Measurements from ENCODE around the gene PRKAR1A.
"Not testable (repeated sequence)": the region's sequence is repeated elsewhere in the genome, so short reads cannot be mapped to it uniquely, and the experiment has no call there.

PRKAR1A gene

GRCh38 chr17:68512247-68512959 is at the start of gene PRKAR1A:
Gene PRKAR1A (plus strand): TSS chr17:68512430. CDS start chr17:68515400, 2,970 bp downstream.
- DNase-seq (ENCODE audit: low read depth), result peak; percentile 90

DNA sequence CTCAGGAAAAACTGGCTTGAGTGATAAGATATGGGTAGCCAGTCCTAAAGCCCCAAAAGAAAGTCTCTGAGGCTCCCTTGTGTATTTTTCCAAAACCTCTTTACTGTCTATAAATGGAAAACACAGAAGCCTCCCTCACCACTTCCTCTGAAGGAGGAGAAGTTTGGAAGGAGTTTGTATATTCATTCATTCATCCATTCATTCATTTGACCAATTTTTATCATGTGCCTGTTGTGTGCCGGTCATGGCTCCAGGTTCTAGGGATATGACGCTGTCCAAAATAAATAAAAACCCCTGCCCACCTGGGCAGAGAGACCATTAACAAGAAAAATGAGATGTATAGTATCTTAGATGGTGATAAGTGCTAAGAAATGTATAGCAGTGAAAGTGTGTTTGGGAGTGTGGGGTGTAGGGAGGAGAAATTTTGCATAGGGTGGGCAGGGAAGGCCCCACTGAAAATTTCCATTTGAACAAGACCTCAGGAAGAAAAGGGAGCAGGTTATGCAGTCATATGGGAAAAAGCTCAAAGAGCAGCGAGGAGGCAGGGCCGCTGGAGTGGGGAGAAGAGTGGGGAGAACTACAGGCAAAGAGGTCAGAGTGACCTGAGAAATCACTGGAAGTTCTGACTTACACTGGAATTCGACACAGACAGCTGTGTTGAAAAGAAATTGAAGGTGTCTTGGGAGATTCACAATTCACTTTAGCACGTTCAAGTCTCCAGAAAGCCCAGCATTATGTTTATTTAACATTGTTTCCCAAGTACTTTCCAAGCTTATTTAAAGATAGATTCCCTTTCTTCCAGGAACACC is 48.8 kb upstream of the PRKAR1A start:
- DNase-seq (ENCODE audit: low read depth), result no peak

DNA sequence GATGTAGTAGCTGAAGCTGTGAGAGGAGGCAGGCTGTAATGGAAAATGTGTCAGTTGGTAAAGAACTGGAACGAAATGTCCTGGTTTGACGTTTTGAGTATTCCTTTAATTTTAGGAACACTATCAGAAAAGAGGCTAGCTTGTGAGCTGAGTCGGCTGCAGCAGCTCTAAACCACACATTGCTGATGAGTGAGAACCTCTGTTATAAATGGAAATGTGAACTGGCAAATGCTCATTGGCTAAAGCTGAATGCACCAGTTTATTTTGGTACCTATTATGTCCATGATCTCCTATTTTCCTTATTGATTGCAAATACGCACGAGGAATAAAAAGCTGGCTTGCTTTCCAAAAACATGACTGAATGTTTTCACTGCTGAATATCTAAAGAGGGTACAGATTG is 43.9 kb upstream of the PRKAR1A start:
- no peak for DNase-seq (ENCODE audit: low read depth)

DNA sequence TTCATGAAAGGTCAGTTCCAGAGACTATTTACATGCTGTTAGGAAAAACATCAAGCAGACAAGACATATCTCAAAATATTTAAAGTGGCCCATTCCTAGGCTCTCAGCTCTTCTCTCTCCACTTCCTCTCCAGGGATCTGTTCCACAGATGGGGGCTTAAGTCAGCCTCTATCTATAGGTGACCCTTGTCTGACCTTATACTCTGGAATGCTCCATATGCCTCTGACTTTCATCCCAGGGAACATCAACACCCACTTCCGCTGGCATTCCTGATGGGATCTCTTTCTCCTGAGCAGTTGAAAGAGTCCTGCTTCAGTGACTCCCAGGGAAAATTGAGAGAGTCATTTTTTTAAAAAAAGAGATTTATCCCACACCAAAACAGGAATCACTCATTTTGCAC is 43.4 kb upstream of the PRKAR1A start:
- DNase-seq (ENCODE audit: low read depth), result no peak

DNA sequence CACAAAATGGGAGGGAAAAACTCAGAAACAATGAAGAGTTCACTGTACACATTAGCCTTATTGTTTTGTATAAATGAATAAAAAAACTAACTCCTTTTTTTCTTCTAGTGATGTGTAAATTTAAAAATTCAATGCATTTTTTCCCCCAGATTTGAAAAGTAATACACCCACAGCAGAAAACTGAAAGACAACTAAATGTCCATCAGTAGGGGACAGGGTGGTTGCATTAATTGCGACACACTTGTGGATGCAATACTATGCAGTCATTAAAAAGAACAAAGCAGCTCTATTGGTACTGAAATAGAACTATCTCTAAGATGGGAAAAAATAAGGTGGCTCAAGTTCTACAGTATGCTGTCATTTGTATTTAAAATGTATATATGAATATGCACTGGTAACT is 41.3 kb upstream of the PRKAR1A start:
- no peak for DNase-seq (ENCODE audit: low read depth)

DNA sequence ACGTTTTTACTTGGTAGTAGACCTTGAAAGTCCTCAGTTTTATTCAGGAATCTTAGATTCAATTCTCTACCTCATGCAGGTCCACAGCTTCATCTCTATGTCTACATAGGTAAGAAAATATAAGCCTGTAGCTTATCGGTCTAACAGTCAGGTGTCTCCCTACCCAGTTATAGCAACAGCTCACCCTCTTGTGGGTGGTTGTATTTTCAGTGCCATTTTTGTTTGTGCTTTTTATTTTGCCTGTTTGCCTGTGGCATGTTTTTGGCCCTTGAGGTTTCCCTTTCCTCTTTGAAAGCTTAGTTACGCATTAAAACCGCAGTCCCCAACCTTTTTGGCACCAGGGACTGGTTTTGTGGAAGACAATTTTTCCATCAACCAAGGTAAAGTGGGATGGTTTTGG is 31.3 kb upstream of the PRKAR1A start:
- DNase-seq (ENCODE audit: low read depth), result no peak

GRCh38 chr17:68482576-68483041 is 29.6 kb upstream of the PRKAR1A start:
- DNase-seq (ENCODE audit: low read depth), result no peak

DNA sequence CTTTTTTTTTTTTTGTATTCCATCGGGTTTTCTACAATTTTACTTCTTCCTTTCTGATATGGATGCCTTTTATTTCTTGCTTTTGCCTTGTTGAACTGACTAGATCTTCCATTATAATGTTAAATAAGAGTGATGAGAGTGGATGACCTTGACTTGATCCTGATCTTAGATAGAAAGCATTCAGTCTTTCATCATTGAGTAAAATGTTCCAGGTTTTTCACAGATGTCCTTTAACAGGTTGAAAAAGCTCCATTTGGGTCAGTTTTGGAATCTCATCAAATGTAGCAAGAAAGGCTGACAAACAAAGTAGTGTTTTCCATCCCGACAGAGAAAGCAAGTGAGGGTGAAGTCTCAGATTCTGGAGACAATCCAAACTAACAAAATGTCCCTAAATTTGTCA is 27.8 kb upstream of the PRKAR1A start:
- DNase-seq (ENCODE audit: low read depth), result no peak

DNA sequence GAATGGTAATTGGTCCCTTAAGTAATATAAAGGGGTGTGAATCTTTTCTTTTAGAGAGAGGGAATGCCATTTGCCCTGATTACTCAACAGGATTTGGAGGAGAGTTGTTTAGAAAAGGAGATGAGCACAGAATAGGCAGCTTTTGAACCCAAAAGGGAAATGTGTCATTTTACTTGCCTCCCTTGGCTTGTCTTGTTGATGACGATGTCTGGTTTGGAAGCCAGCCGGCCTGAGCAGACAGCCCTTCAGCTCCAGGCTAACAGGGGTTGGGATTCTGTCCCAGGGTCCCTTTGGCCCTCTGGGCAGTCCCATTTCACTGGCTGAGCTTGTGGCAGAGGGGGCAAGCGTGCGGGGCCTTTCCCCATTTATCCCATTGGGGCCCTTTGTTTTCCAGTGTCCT is 22.3 kb upstream of the PRKAR1A start:
- no peak for DNase-seq (ENCODE audit: low read depth)

DNA sequence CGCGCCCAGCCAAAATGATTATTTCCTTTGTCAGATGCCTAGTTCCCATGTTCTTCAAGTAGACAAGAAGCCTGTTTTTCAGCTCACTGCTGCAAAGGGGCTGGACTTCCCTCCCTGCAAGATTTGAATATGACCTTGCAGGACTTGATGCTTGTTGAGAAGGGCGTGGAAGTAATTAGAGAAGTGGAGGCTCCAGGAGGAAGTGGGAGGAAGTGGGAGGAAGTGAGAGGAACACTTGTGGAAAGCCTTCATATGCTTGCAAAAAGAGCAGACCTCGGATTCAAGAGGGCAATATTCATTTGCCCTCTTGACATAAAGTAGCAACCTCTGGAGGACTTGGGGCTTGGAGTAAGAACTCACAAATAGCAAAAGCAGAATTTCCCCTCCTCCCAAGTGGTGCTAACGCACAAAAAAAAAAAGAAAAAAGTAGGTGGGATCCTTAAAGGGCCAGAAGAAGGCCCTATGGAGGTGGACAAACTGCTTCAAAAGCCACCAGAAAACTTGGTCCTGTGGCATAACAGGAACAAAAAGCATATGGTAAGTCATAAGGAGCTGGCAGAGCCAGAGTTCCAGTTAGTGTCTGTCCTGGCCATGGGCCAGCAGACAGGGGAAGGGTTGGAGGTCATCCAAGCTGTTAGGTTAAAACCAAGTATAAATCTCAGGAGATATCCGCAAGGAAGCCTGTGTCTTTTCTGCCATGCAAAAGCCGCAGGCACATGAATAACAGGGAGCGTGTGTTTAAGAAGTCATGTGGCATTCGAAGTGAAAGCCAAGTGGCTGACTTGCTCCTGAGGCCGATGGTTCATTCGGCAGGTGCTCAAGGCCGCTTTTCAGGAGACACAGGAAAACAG is 20.6 kb upstream of the PRKAR1A start:
- DNase-seq (ENCODE audit: low read depth), result no peak

DNA sequence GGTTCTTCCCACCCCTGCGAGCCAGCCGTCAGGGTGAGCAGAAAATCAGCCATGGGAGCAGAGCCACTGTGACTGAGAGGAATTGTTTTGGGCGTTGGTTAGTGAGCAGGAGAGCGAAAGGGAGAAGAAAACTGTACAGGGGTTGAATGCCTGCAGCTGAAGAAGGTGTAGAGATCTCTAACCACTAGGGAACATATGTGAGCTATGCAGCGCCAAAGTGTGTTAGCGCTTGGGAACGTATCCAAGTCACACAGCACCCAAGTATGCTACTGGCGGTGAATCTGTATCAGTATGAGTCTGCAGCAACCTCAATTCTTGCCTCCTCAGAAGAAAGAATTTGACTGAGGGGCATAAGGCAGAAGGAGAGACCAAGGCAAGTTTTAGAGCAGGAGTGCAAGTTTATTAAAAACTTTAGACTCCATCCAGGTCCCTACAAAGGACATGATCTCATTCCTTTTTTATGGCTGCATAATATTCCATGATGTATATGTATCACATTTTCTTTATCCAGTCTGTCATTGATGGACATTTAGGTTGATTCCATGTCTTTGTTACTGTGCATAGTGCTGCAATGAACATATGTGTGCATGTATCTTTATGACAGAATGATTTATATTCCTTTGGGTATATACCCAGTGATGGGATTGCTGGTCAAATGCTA is 19.7 kb upstream of the PRKAR1A start:
- DNase-seq (ENCODE audit: low read depth), result not testable (repeated sequence)

GRCh38 chr17:68495081-68495480 is 17.1 kb upstream of the PRKAR1A start:
- no peak for DNase-seq (ENCODE audit: low read depth)

- DNase-seq (ENCODE audit: low read depth), result no peak
Measured at GRCh38 chr17:68497885-68498319, 14.3 kb upstream of the PRKAR1A start.

DNA sequence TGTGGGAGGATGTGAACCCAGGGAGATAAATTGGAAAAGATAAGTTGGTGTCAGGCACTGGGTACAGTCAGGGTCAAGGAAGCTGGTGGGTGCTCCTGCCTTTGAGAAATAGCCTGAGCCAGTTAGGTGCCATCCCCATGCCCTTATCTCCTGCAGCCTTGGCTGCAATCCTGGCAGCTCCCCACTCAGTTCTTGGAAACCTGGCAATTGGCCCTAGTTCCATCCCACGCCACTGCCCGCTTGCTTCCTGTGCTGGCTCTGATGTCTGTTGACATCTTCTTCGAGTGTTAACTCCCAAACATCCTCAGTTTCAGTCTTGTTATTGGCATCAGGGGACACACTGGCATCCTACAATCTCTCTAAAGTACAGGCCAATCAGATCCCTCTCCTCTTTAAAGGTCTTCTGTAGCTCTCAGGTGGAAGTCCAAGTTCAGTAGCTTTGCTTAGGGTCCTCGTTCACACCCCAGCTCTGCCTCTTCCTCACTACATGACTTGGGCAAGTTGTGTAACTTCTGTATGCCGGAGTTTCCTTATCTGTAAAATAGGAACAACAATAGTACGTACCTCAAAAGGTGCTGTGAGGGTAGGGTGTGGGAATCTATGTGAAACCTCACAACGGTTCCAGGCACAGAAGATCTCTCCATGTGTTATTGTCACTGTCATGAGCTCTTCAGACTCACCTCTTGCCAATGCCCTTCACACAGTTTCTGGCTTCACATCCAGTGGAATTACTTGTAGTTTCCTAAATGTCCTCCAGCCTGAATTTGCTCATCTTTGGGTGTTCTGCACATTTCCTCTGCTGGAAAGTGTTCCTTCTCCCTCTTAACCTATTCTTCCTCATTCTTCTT is 13.5 kb upstream of the PRKAR1A start:
- no peak for DNase-seq (ENCODE audit: low read depth)

DNA sequence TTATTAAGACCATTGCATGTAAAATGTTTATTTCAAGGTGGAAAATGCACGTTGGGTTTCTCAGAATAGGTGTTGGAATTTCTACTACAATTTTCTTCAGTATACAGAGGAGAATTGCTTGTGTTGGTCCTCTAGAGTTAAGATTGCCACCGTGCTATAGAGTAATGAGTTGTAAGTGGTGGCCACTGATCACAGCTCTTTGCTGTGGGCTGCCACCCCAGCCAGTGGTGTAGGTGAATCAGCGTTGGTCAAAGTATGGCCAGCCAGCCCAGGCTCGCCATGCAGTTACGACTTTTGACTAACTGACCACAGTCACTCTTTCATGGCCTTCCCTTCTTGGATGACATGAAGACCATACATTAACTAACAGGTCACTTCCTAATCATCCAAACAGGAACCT is 12.6 kb upstream of the PRKAR1A start:
- DNase-seq (ENCODE audit: low read depth), result no peak

DNA sequence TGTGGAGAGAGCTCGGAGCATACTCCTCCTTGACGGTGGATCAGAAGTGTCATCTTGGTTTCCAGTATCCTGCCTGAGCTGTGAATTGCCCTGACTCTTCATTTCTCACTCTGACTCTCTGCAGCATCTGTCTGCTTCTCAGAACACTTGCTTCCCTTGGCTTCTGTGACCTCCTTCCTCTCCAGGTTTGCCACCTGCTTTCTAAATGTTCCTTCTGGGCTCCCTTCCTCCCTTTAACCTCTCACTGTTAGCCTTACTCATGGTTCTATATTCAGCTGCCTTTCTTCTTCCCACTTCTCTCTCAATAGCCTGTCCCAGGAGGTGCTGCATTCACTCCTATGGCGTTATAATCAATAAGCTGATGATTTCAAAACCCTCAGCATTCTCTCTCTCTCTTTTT is 11.2 kb upstream of the PRKAR1A start:
- DNase-seq (ENCODE audit: low read depth), result no peak

GRCh38 chr17:68505951-68506350 is 6.3 kb upstream of the PRKAR1A start:
- no peak for DNase-seq (ENCODE audit: low read depth)

DNA sequence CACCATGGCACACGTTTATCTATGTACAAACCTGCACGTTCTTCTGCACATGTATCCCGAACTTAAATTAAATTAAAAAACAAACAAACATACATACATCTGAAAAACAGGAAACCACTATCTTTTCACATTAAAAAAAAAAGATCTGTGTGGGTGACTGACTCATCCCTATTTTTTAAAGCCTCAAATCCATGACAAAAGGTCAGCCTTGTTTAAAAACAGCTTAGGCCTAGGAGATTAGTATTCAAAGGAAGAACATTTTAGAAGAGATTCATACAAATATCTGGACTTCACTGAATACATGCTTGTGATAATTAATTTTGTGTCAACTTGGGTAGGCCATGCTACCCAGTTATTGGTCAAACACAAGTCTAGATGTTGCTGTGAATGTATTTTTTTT is 4.7 kb upstream of the PRKAR1A start:
- DNase-seq (ENCODE audit: low read depth), result no peak

GRCh38 chr17:68509141-68510057 is 2.8 kb upstream of the PRKAR1A start:
- no peak for DNase-seq (ENCODE audit: low read depth)

DNA sequence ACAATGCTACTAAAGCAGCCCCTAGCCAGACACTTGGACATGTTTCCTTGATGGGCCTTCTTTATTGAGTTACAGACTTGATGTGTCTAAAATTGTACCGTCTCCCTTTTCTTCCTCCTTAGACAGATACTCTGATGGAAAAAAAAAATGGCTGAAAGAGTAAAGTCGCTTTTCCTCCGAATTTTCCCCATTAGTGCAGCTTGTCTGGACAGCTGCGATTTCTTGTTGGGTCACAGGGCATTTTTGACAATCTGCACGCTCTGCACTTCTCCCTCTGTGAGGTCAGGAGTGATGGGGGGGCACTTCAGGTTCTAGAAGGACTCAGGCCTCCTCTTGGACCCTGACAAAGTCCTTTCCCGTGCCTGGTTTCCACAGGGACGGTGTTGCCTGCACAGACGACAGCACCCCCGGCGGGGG is 968 bp upstream of the PRKAR1A start:
- DNase-seq (ENCODE audit: low read depth), result no peak
